IPS-11a (cell line): Measurements from ENCODE around the gene AAGAB.
"Not testable (repeated sequence)": the region's sequence is repeated elsewhere in the genome, so short reads cannot be mapped to it uniquely, and the experiment has no call there.

Experiments used
- H3K4me3 ChIP-seq: one replicate; pipeline ENCODE4 v1.5.1; 2013; ENCODE audit warnings: low read depth, low read length, control low read depth

AAGAB gene

DNA sequence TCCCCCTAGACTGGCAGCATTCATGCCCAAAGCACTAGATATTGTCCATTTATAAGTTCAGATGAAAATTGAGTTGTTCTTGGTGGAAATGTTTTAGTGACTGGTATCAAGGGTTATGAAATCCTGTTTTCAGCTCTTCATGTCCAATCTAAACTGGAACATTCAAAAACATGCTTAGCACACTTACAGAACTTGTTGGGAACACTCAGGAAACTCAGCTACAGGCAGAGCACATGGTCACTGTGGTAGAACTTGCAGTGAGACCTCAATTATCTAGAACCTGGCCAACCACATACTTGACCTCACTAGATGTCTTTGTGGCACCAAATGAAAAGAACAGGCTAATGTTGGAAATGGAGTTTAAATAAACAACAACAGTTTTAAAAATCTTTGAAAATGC is 100.2 kb downstream of the AAGAB start:
- no peak overlapping the region for H3K4me3 ChIP-seq

DNA sequence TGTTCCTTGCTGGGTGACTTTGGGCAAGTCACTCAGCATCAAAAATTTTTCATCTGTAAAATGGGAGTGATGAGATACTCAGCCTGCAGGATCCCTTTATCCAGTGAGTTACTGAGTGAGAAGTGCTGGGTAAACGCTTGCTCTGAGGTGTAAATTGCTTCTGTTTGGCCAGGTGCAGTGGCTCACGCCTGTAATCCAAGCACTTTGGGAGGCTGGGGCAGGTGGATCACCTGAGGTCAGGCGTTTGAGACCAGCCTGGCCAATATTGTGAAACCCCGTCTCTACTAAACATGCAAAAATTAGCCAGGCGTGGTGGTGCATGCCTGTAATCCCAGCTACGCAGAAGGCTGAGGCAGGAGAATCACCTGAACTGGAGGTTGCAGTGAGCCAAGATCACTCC is 101.4 kb downstream of the AAGAB start:
- not testable (repeated sequence) for H3K4me3 ChIP-seq

DNA sequence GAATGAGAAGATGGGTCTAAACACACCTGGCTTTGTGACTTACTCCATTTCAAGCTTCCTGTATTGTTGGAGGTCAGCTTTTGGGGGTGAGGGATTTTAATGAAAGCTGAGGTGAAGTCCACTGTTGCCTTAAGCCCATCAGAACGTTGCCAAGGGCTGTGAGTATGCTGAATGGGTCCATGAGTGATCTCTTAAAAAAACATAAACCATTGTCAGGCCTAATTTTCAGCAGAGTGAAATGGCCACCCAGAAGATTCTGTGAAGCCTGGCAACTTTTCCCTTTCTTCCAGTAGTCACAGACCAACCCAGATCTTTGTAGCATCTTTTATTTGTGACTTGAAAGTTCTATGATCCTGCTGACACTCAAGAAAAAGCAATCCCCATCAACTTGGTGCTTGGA is 102.0 kb downstream of the AAGAB start:
- no peak overlapping the region for H3K4me3 ChIP-seq
